ENCODE data around the gene MBP.

DNA sequence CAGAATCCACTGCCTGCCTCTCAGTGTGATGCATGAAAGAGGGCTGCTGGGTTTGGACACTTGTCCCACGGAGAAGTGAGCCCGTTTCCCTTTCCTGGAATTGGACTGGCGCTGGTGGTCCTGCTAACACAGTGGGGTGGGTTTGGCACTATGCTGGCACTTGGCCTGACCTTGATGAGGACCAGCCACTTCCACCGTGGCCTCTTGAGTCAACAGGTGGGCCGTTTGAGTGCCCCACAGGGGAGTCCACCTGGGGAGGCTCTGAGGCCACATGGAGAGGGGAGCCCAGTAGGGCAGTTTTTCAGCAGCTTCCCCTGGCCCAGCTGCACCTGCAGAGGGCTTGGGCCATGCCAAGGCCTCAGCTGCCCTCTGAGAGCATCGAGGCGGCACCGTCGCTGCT, 56.5 kb downstream of the MBP start:
- TF ChIP-seq, protein P1, sequence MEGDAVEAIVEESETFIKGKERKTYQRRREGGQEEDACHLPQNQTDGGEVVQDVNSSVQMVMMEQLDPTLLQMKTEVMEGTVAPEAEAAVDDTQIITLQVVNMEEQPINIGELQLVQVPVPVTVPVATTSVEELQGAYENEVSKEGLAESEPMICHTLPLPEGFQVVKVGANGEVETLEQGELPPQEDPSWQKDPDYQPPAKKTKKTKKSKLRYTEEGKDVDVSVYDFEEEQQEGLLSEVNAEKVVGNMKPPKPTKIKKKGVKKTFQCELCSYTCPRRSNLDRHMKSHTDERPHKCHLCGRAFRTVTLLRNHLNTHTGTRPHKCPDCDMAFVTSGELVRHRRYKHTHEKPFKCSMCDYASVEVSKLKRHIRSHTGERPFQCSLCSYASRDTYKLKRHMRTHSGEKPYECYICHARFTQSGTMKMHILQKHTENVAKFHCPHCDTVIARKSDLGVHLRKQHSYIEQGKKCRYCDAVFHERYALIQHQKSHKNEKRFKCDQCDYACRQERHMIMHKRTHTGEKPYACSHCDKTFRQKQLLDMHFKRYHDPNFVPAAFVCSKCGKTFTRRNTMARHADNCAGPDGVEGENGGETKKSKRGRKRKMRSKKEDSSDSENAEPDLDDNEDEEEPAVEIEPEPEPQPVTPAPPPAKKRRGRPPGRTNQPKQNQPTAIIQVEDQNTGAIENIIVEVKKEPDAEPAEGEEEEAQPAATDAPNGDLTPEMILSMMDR (IDR thresholded peaks at IDR 0.05 in 2 of 3, conservative IDR thresholded peaks at IDR 0.05 in 1 of 3; ENCODE audit: control insufficient read depth in 2 of 3, extremely low read depth in 1 of 3, insufficient read depth in 1 of 3, low read depth in 3 of 3, low read length in 3 of 3): no peak
- no peak for TF ChIP-seq STAT3 (IDR thresholded peaks at IDR 0.05; ENCODE audit: low read depth, low read length)
- TF ChIP-seq POLR2A (IDR thresholded peaks at IDR 0.05; ENCODE audit: low read depth, low read length): no peak
- TF ChIP-seq ASH2L (IDR thresholded peaks at IDR 0.05; ENCODE audit: borderline replicate concordance, low read depth): no peak
- TF ChIP-seq MLLT1 (IDR thresholded peaks at IDR 0.05): no peak
- no peak for TF ChIP-seq SREBF2 (IDR thresholded peaks at IDR 0.05; ENCODE audit: low read length)
- TF ChIP-seq POLR2AphosphoS5 (IDR thresholded peaks at IDR 0.05; ENCODE audit: low read length): no peak
- no peak for TF ChIP-seq EGR1 (IDR thresholded peaks at IDR 0.05; ENCODE audit: borderline replicate concordance in 1 of 2, low read depth in 2 of 2, low read length in 2 of 2)
- no peak for TF ChIP-seq RFX5 (IDR thresholded peaks at IDR 0.05; ENCODE audit: low read depth, low read length)
- no peak for TF ChIP-seq CHD4 (IDR thresholded peaks at IDR 0.05)
- TF ChIP-seq MTA2 (IDR thresholded peaks at IDR 0.05; ENCODE audit: low read depth): no peak
- TF ChIP-seq ZNF24 (IDR thresholded peaks at IDR 0.05): no peak
- no peak for TF ChIP-seq TAF1 (IDR thresholded peaks at IDR 0.05; ENCODE audit: borderline replicate concordance, low read depth, low read length)
- TF ChIP-seq SIN3A (IDR thresholded peaks at IDR 0.05; ENCODE audit: low read depth, low read length): no peak

Data from GM12878 (cell line).